ENCODE data around the gene FNDC3B. TPM values are rescaled to one million over a fixed set of nuclear protein-coding genes. Genes with fewer than 3 reads are reported as not detected.
"Not testable (repeated sequence)": the region's sequence is repeated elsewhere in the genome, so short reads cannot be mapped to it uniquely, and the experiment has no call there.

The FNDC3B gene
- total and polyA plus RNA-seq, 2 donors (not counting 1 experiment from before 2014, with no cell fraction given) = 1.2 to 9.2 TPM

- H3K9me3 ChIP-seq (ENCODE audit: control extremely low read depth in 1 of 3, control insufficient read depth in 2 of 3, insufficient read depth in 1 of 3, low read length in 2 of 3); H3K27me3 Mint-ChIP-seq; H3K9me3 Mint-ChIP-seq (ENCODE audit: insufficient read depth); H3K27me3 ChIP-seq (replicated peaks in 1 of 4; ENCODE audit: control extremely low read depth in 1 of 4, control insufficient read depth in 3 of 4, insufficient read depth in 4 of 4, low read length in 3 of 4); H3K4me1 ChIP-seq (ENCODE audit: control insufficient read depth in 2 of 2, insufficient read depth in 2 of 2, low read length in 2 of 2); CTCF ChIA-PET; H3K36me3 ChIP-seq (replicated peaks in 1 of 2; ENCODE audit: control extremely low read depth in 1 of 2, control insufficient read depth in 1 of 2, extremely low read depth in 1 of 2, insufficient read depth in 2 of 2, low read length in 1 of 2); H3K4me3 Mint-ChIP-seq; DNase-seq; H3K9ac ChIP-seq (ENCODE audit: low read length); H3K4me2 ChIP-seq (replicated peaks; ENCODE audit: low read depth, low read length, poor library complexity, severe bottlenecking); ATAC-seq (ENCODE audit: low read depth); H3K27ac Mint-ChIP-seq; H3K27ac ChIP-seq (ENCODE audit: low read length in 2 of 2); H4K20me1 ChIP-seq (ENCODE audit: control insufficient read depth, insufficient read depth, low read length, poor library complexity, severe bottlenecking); POLR2A ChIA-PET; H3K4me1 Mint-ChIP-seq; H3K79me2 ChIP-seq (ENCODE audit: control insufficient read depth, insufficient read depth, low read length); H3K4me3 ChIP-seq (ENCODE audit: control extremely low read depth in 1 of 5, extremely low read depth in 1 of 5, insufficient read depth in 1 of 5, low read depth in 2 of 5, low read length in 4 of 5); intact Hi-C loops (cut with micrococcal nuclease); H2AFZ ChIP-seq (ENCODE audit: insufficient read depth, low read depth, low read length, poor library complexity, severe bottlenecking): not testable (repeated sequence)
- 83% methylated on average over 1 of the region's 1 CpG for WGBS (ENCODE audit: insufficient coverage)
Observed at GRCh38 chr3:172001616-172002015, 37.8 kb upstream of the FNDC3B start.

- no peak for TF ChIP-seq EZH2 (IDR thresholded peaks at IDR 0.05; ENCODE audit: borderline replicate concordance, insufficient read depth, low read depth, low read length, poor library complexity, severe bottlenecking)
- TF ChIP-seq, protein P1, sequence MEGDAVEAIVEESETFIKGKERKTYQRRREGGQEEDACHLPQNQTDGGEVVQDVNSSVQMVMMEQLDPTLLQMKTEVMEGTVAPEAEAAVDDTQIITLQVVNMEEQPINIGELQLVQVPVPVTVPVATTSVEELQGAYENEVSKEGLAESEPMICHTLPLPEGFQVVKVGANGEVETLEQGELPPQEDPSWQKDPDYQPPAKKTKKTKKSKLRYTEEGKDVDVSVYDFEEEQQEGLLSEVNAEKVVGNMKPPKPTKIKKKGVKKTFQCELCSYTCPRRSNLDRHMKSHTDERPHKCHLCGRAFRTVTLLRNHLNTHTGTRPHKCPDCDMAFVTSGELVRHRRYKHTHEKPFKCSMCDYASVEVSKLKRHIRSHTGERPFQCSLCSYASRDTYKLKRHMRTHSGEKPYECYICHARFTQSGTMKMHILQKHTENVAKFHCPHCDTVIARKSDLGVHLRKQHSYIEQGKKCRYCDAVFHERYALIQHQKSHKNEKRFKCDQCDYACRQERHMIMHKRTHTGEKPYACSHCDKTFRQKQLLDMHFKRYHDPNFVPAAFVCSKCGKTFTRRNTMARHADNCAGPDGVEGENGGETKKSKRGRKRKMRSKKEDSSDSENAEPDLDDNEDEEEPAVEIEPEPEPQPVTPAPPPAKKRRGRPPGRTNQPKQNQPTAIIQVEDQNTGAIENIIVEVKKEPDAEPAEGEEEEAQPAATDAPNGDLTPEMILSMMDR (IDR thresholded peaks at IDR 0.05) = no peak
- no peak overlapping the region for H3K27ac Mint-ChIP-seq
- no peak overlapping the region for H3K27ac ChIP-seq (ENCODE audit: low read length in 2 of 2)
- H3K4me2 ChIP-seq (replicated peaks; ENCODE audit: low read depth, low read length, poor library complexity, severe bottlenecking) = no peak overlapping the region
- H3K4me3 ChIP-seq (ENCODE audit: control extremely low read depth in 1 of 5, extremely low read depth in 1 of 5, insufficient read depth in 1 of 5, low read depth in 2 of 5, low read length in 4 of 5) = no peak overlapping the region
- H3K27me3 Mint-ChIP-seq = peaks cover 6% of the 10 kb centered on the region
- intact Hi-C loops (cut with micrococcal nuclease) = no loop called here
- no peaks in the 10 kb centered on the region for H3K4me1 Mint-ChIP-seq
- H3K9me3 ChIP-seq (ENCODE audit: control extremely low read depth in 1 of 3, control insufficient read depth in 2 of 3, insufficient read depth in 1 of 3, low read length in 2 of 3) = peaks cover 0 to 8% (median 0%) of the 10 kb centered on the region in 3 donors
- no peaks in the 10 kb centered on the region for H3K36me3 ChIP-seq (replicated peaks in 1 of 2; ENCODE audit: control extremely low read depth in 1 of 2, control insufficient read depth in 1 of 2, extremely low read depth in 1 of 2, insufficient read depth in 2 of 2, low read length in 1 of 2)
- ChIA-PET CTCF (no interaction called here), POLR2A (no interaction called here)
- H3K9me3 Mint-ChIP-seq (ENCODE audit: insufficient read depth) = no peaks in the 10 kb centered on the region
- no CpG with 5 or more reads among the region's 4 CpGs for WGBS (ENCODE audit: insufficient coverage)
- H3K4me1 ChIP-seq (ENCODE audit: control insufficient read depth in 2 of 2, insufficient read depth in 2 of 2, low read length in 2 of 2) = no peaks in the 10 kb centered on the region
- no peaks in the 10 kb centered on the region for H4K20me1 ChIP-seq (ENCODE audit: control insufficient read depth, insufficient read depth, low read length, poor library complexity, severe bottlenecking)
- no peak overlapping the region for H3K4me3 Mint-ChIP-seq
- H2AFZ ChIP-seq (ENCODE audit: insufficient read depth, low read depth, low read length, poor library complexity, severe bottlenecking) = no peak overlapping the region
- H3K79me2 ChIP-seq (ENCODE audit: control insufficient read depth, insufficient read depth, low read length) = no peaks in the 10 kb centered on the region
- no peak overlapping the region for H3K9ac ChIP-seq (ENCODE audit: low read length)
- H3K27me3 ChIP-seq (replicated peaks in 1 of 4; ENCODE audit: control extremely low read depth in 1 of 4, control insufficient read depth in 3 of 4, insufficient read depth in 4 of 4, low read length in 3 of 4) = no peaks in the 10 kb centered on the region
- DNase-seq (no peak), ATAC-seq (ENCODE audit: low read depth) (no peak)
Observed at GRCh38 chr3:172002512-172003078, 36.8 kb upstream of the FNDC3B start.

Measured in B cell (primary cell).